Measurements from ENCODE around the gene TYMP.
A peak's percentile ranks its signal among the peaks of the same experiment; 100 is the strongest.

The TYMP gene

GRCh38 chr22:50504369-50505211 lies 25.2 kb downstream of the TYMP start:
- no peak for DNase-seq

DNA sequence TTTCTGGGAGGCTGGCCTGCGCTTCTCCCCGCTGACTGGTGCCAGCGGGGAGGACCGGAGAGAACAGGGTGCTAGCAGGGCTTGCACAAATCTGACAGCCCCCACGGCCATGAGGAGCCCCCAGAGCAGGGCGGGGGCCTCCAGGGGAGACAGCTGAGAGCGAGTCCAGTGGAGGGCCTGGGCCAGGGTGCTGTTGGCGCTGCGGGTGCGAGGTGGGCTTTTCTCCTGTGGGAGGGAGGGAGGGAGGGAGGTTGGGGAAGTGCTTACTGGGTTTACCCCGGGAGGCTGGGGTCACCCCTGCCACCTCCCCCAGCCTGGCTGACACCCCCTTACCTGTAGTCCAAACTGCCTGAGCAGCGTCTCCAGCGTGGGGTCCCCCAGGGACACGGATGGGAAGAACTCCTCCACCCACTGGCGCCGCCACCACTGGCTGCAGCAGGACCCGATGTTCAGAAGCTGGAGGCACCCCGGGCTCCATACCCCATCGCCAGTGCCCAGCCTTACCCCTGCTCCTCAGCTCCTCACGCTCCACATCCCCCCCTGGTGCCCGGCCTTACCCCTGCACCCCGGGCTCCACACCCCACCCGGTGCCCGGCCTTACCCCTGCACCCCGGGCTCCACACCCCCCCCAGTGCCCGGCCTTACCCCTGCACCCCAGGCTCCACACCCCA lies 26.2 kb downstream of the TYMP start:
- no peak for DNase-seq

GRCh38 chr22:50502628-50503474 lies 27.0 kb downstream of the TYMP start:
- DNase-seq: no peak

DNA sequence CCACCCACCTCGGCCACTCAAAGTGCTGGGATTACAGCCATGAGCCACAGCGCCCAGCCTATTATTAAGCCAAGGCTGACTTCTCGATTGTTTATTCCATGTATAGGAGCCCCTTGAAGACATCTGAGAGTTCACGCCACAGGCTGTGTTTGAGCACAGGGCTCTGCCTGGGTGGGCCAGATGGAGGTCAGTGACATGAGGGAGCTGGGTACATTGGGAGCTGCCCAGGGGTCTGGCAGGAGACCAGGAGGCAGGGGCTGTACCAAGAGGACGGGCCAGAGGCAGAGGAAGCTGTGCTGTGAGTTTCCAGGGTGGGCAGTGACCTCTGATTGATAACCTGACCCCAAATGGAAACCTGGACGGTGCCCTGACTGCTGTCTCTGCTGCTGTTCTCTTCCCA lies 27.7 kb downstream of the TYMP start:
- no peak for DNase-seq

DNA sequence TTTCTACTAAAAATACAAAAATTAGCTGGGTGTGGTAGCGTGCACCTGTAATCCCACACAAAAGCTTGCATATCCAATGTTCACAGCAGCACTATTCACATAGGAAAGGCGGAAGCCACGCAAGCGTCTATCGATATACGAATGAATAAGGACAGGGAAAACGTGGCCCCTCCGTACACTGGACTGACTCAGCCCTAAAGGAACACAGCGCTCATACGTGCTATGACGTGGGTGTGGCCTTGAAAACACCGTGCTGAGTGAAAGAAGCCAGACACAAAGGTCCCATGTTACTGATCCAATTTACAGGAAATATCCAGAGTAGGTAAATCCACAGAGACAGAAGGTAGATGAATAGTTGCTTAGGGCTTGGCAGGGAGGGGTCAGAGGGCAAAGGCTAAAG lies 29.4 kb downstream of the TYMP start:
- no peak for DNase-seq

DNA sequence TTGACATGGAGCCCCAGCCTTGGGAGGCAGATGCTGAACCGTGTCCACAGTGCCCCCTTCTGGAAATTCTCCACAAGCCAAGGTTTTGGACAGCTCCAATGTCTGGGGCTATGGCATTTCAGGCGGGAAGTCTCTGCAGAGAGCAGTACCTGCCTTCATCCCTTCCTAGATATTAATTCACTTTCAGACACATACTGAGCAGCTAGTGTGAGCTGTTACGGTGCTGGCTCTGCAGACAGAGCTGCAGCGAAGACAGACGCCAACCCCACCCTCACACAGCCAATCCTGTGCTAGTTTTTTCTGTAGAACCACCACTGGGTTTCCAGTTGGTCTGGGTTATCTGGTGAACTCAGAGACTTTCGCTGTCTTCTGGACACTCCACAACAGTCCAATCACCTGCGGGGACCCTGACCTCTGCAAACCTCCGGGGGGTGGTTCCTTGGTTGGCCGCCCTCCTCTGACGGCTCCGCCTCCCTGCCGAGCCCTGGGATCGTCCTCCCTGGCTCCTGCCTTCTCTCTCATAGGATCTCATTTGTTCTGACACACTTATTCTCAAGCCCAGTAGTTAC lies 31.4 kb downstream of the TYMP start:
- DNase-seq: peak; percentile 50

DNA sequence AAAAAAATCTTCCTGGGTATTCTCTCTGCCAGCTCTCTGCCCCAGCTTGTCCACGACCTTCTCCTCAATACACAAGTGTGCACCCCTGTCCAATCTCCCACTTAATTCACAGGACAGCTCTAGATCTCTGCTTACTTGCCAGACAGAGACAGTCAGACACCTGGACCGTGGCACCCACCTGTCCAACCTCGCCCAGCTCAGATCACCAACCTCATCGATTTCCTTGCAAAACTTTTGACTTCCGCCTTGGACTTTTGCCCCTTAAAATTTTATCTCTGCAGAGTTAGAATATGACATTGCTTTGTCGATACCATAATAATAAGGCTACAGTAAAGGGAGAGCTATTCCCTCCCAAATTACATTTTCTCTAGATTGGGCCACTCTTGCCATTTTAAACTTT lies 32.7 kb downstream of the TYMP start:
- DNase-seq: no peak

- DNase-seq: no peak
These were observed 39.1 kb downstream of the TYMP start for GRCh38 chr22:50490531-50491308.

DNA sequence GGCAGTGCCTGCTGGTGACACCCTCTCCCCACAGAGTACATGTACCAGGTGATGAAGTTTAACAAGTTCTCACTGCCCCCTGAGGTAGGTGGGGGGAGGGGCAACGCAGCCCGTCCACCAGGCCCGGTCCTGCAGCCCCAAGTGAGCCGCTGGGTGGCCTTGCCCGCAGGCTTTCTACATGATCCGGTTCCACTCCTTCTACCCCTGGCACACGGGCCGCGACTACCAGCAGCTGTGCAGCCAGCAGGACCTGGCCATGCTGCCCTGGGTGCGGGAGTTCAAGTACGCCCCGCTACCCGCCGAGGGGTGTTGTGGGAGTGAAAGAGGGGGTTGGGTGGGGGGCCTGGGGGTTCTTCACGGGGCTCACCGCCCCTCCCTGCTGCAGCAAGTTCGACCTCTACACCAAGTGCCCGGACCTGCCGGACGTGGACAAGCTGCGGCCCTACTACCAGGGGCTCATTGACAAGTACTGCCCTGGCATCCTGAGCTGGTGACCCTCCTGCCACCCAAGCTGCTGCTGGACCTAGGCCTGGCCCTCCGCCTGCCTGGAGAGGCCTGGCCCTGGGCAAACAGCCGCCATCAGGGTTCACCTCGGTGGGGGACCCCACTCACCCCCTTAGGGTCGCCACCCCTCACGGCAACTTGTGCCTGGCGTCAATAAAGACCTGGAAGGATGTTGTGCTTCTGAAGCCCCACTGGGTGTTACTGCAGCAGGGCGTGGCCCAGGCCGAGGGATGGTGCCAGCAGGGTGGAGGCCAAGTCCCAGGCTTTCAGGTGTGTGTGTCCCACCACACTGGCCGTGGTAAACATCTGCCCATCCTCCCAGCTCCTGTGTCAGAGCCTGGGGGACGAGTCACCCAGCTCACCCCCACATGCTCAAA lies 40.2 kb downstream of the TYMP start:
- DNase-seq: no peak

- DNase-seq: no peak
These were observed 40.9 kb downstream of the TYMP start for GRCh38 chr22:50488886-50489285.

GRCh38 chr22:50488006-50488677 lies 41.7 kb downstream of the TYMP start:
- DNase-seq: no peak

- no peak for DNase-seq
These were observed 42.4 kb downstream of the TYMP start for GRCh38 chr22:50487290-50488005.

GRCh38 chr22:50486561-50487289 lies 43.1 kb downstream of the TYMP start, which contains the start of gene MIOX:
Gene MIOX, plus strand, starts transcription at chr22:50486859. Its CDS starts 39 bp downstream, at chr22:50486898.
- DNase-seq: no peak

- DNase-seq: no peak
These were observed 44.3 kb downstream of the TYMP start for GRCh38 chr22:50485221-50486131.

- DNase-seq: no peak
These were observed 45.6 kb downstream of the TYMP start for GRCh38 chr22:50483977-50484853.

GRCh38 chr22:50483556-50483955 lies 46.3 kb downstream of the TYMP start:
- DNase-seq: no peak

DNA sequence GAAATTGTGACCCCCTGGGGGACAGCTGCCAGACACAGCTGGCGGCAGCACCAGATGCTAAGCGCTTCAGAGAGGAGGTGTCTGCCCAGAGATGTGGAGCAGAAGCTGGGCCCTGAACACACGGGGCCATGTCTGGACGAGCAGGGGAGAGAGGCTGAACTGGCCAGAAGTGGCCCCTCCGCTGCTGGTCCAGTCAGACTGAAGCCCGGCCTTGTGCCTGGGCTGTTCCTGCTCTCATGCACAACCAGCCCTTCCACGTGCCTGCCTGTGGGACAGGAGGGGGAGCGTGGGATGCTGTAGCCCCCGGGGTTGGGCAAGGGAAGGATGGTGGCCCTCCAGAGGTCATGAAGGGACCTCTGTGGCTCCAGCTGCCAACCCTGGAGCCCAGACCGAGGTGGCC lies 46.7 kb downstream of the TYMP start:
- DNase-seq: no peak
